Thoracic aorta endothelial cell (primary cell): ENCODE results near the gene ABI3BP. TPM values are rescaled to one million over a fixed set of nuclear protein-coding genes. Genes with fewer than 3 reads are reported as not detected.

Source experiments
- small RNA-seq: library from RNA; depleted of rRNA; stranded (forward); fragments of <200 nt; gene quantifications from one replicate; pipeline ENCODE3, GENCODE V24; 2012
- total RNA-seq: library from RNA; depleted of rRNA; stranded (reverse); fragments of >200 nt; gene quantifications from 2 replicates; pipeline ENCODE4 v1.2.3, GENCODE V29; 2012

ABI3BP gene
- 36.0 and 40.6 TPM in 2 replicates for total RNA-seq

GRCh38 chr3:100993309-100993708 is at the start of gene ABI3BP:
TSS of gene ABI3BP (minus strand) at chr3:100993421. CDS start at chr3:100993384, 37 bp downstream.

DNA sequence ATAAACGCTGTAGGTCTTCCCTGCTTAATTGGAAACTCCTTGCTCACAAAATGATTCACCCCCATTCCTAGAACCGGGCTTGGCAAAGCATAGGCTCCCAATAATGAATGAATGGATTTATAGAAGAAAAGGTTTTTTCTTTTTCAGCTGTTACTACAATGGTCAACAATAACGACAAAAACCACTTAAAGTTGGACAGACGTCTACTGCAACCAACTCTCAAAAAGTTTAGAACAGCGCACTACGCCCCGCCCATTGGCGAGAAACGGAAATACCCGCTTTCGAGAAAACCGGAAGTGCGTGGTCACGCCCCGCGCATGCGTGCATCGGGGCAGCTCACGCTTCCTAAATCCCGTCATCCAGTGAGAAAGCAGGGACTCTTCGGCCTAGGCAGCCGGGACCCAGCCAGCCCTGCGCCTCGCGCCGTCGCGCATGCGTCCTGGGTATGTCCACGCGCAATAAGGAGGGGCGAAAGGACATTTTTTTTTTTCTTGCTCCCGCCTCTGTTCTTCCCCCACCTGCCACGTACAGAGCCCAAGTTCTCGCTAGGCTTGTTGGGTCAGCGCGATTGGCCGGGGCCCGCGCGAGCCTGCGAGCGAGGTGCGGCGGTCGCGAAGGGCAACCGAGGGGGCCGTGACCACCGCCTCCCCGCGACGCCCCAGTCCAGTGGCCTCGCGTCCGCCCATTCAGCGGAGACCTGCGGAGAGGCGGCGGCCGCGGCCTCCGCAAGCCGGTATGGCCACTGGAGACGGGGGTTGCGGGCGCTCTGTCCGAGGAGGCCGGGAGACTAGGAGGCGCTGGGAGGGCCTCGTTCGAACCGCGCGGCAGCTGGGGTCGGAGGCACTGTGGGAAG is 284.0 kb downstream of the ABI3BP start, which contains the start of gene TFG:
TSS of gene TFG (plus strand) at position 506 of the 853 bp plus-strand sequence. CDS start 4,192 bp downstream, outside the sequence.

Small RNA genes lying within 50 kb of the gene (small RNA-seq; reads per million reads assigned to genes)
- gene RNU6-865P = not detected
